CD8-positive, alpha-beta memory T cell (primary cell): ENCODE data around the gene TTC28. TPM values are rescaled to one million over a fixed set of nuclear protein-coding genes. Genes with fewer than 3 reads are reported as not detected.

Source experiments
- CTCF ChIA-PET: fragments of 350-600 bp; sonication (Branson Sonifier 250); formaldehyde crosslinking; loops from one replicate; lab custom pipeline; 2021; ENCODE audit warnings: antibody characterized with exemption; lab: Charles Lee
- POLR2A ChIA-PET: fragments of 350-600 bp; sonication (Branson Sonifier 250); formaldehyde crosslinking; loops from one replicate; lab custom pipeline; 2021; ENCODE audit warnings: antibody characterized with exemption; lab: Charles Lee
- DNase-seq, 5 donors: peaks; one replicate each; pipeline versions ENCODE4 v3.0.0 to v3.0.0-alpha.2; 2020 to 2022; ENCODE audit warnings: mixed read lengths in 1 of 5
- H3K27ac ChIP-seq: one replicate; pipeline ENCODE4 v1.7.0; 2013; ENCODE audit warnings: low read depth, mild to moderate bottlenecking, low read length, moderate library complexity
- H3K27me3 ChIP-seq: 2 replicates; pipeline ENCODE4 v1.7.0; 2013; ENCODE audit warnings: low read length, mild to moderate bottlenecking; ENCODE audit not compliant: insufficient read depth, poor library complexity, severe bottlenecking
- H3K36me3 ChIP-seq: 2 replicates; pipeline ENCODE4 v1.7.0; 2013; ENCODE audit warnings: mild to moderate bottlenecking, low read length, moderate library complexity; ENCODE audit not compliant: insufficient read depth
- H3K4me1 ChIP-seq: 2 replicates; pipeline ENCODE4 v1.7.0; 2013; ENCODE audit warnings: mild to moderate bottlenecking, low read length, moderate library complexity; ENCODE audit not compliant: insufficient read depth
- H3K4me3 ChIP-seq: 2 replicates; pipeline ENCODE4 v1.7.0; 2013; ENCODE audit warnings: mild to moderate bottlenecking, low read length
- H3K9me3 ChIP-seq: 2 replicates; pipeline ENCODE4 v1.7.0; 2013; ENCODE audit warnings: mild to moderate bottlenecking, low read length
- H3K27ac Mint-ChIP-seq, 8 donors: one replicate each; pipeline ENCODE4 v1.8.0; 2020 to 2021; ENCODE audit warnings: mixed read lengths in 8 of 8, mild to moderate bottlenecking in 6 of 8, inconsistent platforms in 3 of 8, moderate library complexity in 3 of 8
- H3K27me3 Mint-ChIP-seq, 2 donors: one replicate each; pipeline ENCODE4 v1.8.0; 2020 to 2021; ENCODE audit warnings: mixed read lengths in 2 of 2, mild to moderate bottlenecking in 1 of 2, moderate library complexity in 1 of 2
- H3K36me3 Mint-ChIP-seq, 3 donors: one replicate each; pipeline ENCODE4 v1.8.0; 2020 to 2021; ENCODE audit warnings: mixed read lengths in 3 of 3, inconsistent platforms in 1 of 3, mild to moderate bottlenecking in 1 of 3
- H3K4me1 Mint-ChIP-seq, 3 donors: one replicate each; pipeline ENCODE4 v1.8.0; 2020 to 2021; ENCODE audit warnings: mixed read lengths in 3 of 3, inconsistent platforms in 1 of 3, mild to moderate bottlenecking in 1 of 3
- H3K4me3 Mint-ChIP-seq, 7 donors: one replicate each; pipeline ENCODE4 v1.8.0; 2020 to 2021; ENCODE audit warnings: mixed read lengths in 7 of 7, mild to moderate bottlenecking in 6 of 7, moderate library complexity in 4 of 7, inconsistent platforms in 2 of 7
- H3K9me3 Mint-ChIP-seq, 5 donors: one replicate each; pipeline ENCODE4 v1.8.0; 2020 to 2022; ENCODE audit warnings: mixed read lengths in 5 of 5, mild to moderate bottlenecking in 3 of 5, moderate library complexity in 2 of 5, inconsistent platforms in 1 of 5
- polyA plus RNA-seq: library from polyadenylated mRNA; unstranded; fragments of 300-500 nt; fragmentation: Illumina TruSeq; gene quantifications from one replicate; pipeline ENCODE4 v1.2.3, GENCODE V29; 2021
- total RNA-seq, 2 experiments: library from RNA; stranded (reverse); gene quantifications; one replicate each; pipeline ENCODE4 v1.2.3, GENCODE V29; 2021

The TTC28 gene
- total and polyA plus RNA-seq, 3 experiments from 2014 or later = 0.24 to 0.60 (median 0.51) TPM

- Mint-ChIP-seq H3K9me3 (no peaks in the 10 kb centered on the region), H3K27me3 (peaks cover 0 to 18% of the 10 kb centered on the region in 2 donors), H3K4me3 (no peak overlapping the region), H3K4me1 (no peaks in the 10 kb centered on the region), H3K36me3 (no peaks in the 10 kb centered on the region), H3K27ac (no peak overlapping the region)
- no peaks in the 10 kb centered on the region for H3K4me1 ChIP-seq
- CTCF ChIA-PET = no interaction called here
- H3K36me3 ChIP-seq = no peaks in the 10 kb centered on the region
- H3K27ac ChIP-seq = no peak overlapping the region
- POLR2A ChIA-PET = no interaction called here
- no peak overlapping the region for H3K4me3 ChIP-seq
- DNase-seq = no peak
- no peaks in the 10 kb centered on the region for H3K27me3 ChIP-seq
- H3K9me3 ChIP-seq = no peaks in the 10 kb centered on the region
Observed at GRCh38 chr22:28247667-28248363, 431.8 kb downstream of the TTC28 start.

GRCh38 chr22:28247136-28247535 lies 432.5 kb downstream of the TTC28 start:
- Mint-ChIP-seq H3K36me3 (no peaks in the 10 kb centered on the region), H3K9me3 (no peaks in the 10 kb centered on the region), H3K27ac (no peak overlapping the region), H3K4me1 (no peaks in the 10 kb centered on the region), H3K4me3 (no peak overlapping the region), H3K27me3 (peaks cover 0 to 18% of the 10 kb centered on the region in 2 donors)
- Histone ChIP-seq H3K27me3 (no peaks in the 10 kb centered on the region), H3K4me1 (no peaks in the 10 kb centered on the region), H3K27ac (no peak overlapping the region), H3K9me3 (no peaks in the 10 kb centered on the region), H3K4me3 (no peak overlapping the region), H3K36me3 (no peaks in the 10 kb centered on the region)
- no peak for DNase-seq
- ChIA-PET POLR2A (no interaction called here), CTCF (no interaction called here)

- Histone ChIP-seq H3K36me3 (no peaks in the 10 kb centered on the region), H3K27me3 (no peaks in the 10 kb centered on the region), H3K4me1 (no peaks in the 10 kb centered on the region), H3K9me3 (no peaks in the 10 kb centered on the region), H3K27ac (no peak overlapping the region), H3K4me3 (no peak overlapping the region)
- H3K36me3 Mint-ChIP-seq = no peaks in the 10 kb centered on the region
- H3K9me3 Mint-ChIP-seq = no peaks in the 10 kb centered on the region
- no peaks in the 10 kb centered on the region for H3K4me1 Mint-ChIP-seq
- ChIA-PET POLR2A (no interaction called here), CTCF (no interaction called here)
- H3K27me3 Mint-ChIP-seq = peaks cover 0 to 18% of the 10 kb centered on the region in 2 donors
- H3K4me3 Mint-ChIP-seq = no peak overlapping the region
- no peak for DNase-seq
- H3K27ac Mint-ChIP-seq = no peak overlapping the region
Observed at GRCh38 chr22:28246397-28246796, 433.2 kb downstream of the TTC28 start.

- no peaks in the 10 kb centered on the region for H3K4me1 Mint-ChIP-seq
Observed at GRCh38 chr22:28245579-28246224, 433.9 kb downstream of the TTC28 start.

GRCh38 chr22:28244757-28245156 lies 434.9 kb downstream of the TTC28 start:
- Histone ChIP-seq H3K4me3 (no peak overlapping the region), H3K36me3 (no peaks in the 10 kb centered on the region), H3K4me1 (no peaks in the 10 kb centered on the region), H3K27ac (no peak overlapping the region), H3K9me3 (no peaks in the 10 kb centered on the region), H3K27me3 (no peaks in the 10 kb centered on the region)
- Mint-ChIP-seq H3K9me3 (no peaks in the 10 kb centered on the region), H3K4me1 (no peaks in the 10 kb centered on the region), H3K27ac (no peak overlapping the region), H3K4me3 (no peak overlapping the region), H3K27me3 (peaks cover 0 to 25% of the 10 kb centered on the region in 2 donors), H3K36me3 (no peaks in the 10 kb centered on the region)
- POLR2A ChIA-PET = no interaction called here
- DNase-seq = no peak
- CTCF ChIA-PET = no interaction called here

More at GRCh38 chr22:28245579-28246224, 433.9 kb downstream of the TTC28 start:
- no peak overlapping the region for H3K4me3 ChIP-seq
- Mint-ChIP-seq H3K9me3 (no peaks in the 10 kb centered on the region), H3K27me3 (peaks cover 0 to 23% of the 10 kb centered on the region in 2 donors), H3K36me3 (no peaks in the 10 kb centered on the region), H3K4me3 (no peak overlapping the region), H3K27ac (no peak overlapping the region)
- H3K4me1 ChIP-seq = no peaks in the 10 kb centered on the region
- no peaks in the 10 kb centered on the region for H3K27me3 ChIP-seq
- CTCF ChIA-PET = no interaction called here
- no peak overlapping the region for H3K27ac ChIP-seq
- DNase-seq = no peak
- POLR2A ChIA-PET = no interaction called here
- no peaks in the 10 kb centered on the region for H3K36me3 ChIP-seq
- no peaks in the 10 kb centered on the region for H3K9me3 ChIP-seq

- no peaks in the 10 kb centered on the region for H3K36me3 ChIP-seq
- no peak for DNase-seq
- Mint-ChIP-seq H3K4me1 (no peaks in the 10 kb centered on the region), H3K27me3 (peaks cover 2 to 34% of the 10 kb centered on the region in 2 donors), H3K27ac (no peak overlapping the region), H3K36me3 (no peaks in the 10 kb centered on the region), H3K9me3 (no peaks in the 10 kb centered on the region), H3K4me3 (no peak overlapping the region)
- no peaks in the 10 kb centered on the region for H3K4me1 ChIP-seq
- POLR2A ChIA-PET = no interaction called here
- H3K27ac ChIP-seq = no peak overlapping the region
- H3K27me3 ChIP-seq = no peaks in the 10 kb centered on the region
- H3K9me3 ChIP-seq = no peaks in the 10 kb centered on the region
- no peak overlapping the region for H3K4me3 ChIP-seq
- CTCF ChIA-PET = no interaction called here
Observed at GRCh38 chr22:28243539-28243938, 436.1 kb downstream of the TTC28 start.

GRCh38 chr22:28241656-28242290 lies 437.9 kb downstream of the TTC28 start:
- CTCF ChIA-PET = no interaction called here
- DNase-seq = no peak
- Mint-ChIP-seq H3K4me1 (no peaks in the 10 kb centered on the region), H3K27me3 (peaks cover 2 to 32% of the 10 kb centered on the region in 2 donors), H3K9me3 (no peaks in the 10 kb centered on the region), H3K27ac (no peak overlapping the region), H3K4me3 (no peak overlapping the region), H3K36me3 (no peaks in the 10 kb centered on the region)
- Histone ChIP-seq H3K9me3 (no peaks in the 10 kb centered on the region), H3K27ac (no peak overlapping the region), H3K27me3 (no peaks in the 10 kb centered on the region), H3K36me3 (no peaks in the 10 kb centered on the region), H3K4me3 (no peak overlapping the region), H3K4me1 (no peaks in the 10 kb centered on the region)
- POLR2A ChIA-PET = no interaction called here

- H3K4me1 Mint-ChIP-seq = no peaks in the 10 kb centered on the region
- no peaks in the 10 kb centered on the region for H3K36me3 ChIP-seq
- ChIA-PET POLR2A (no interaction called here), CTCF (no interaction called here)
- peaks cover 2 to 26% of the 10 kb centered on the region in 2 donors for H3K27me3 Mint-ChIP-seq
- no peak overlapping the region for H3K4me3 ChIP-seq
- H3K4me3 Mint-ChIP-seq = no peak overlapping the region
- no peaks in the 10 kb centered on the region for H3K4me1 ChIP-seq
- no peak for DNase-seq
- no peaks in the 10 kb centered on the region for H3K9me3 Mint-ChIP-seq
- H3K27ac Mint-ChIP-seq = no peak overlapping the region
- H3K27me3 ChIP-seq = no peaks in the 10 kb centered on the region
- no peaks in the 10 kb centered on the region for H3K9me3 ChIP-seq
- H3K36me3 Mint-ChIP-seq = no peaks in the 10 kb centered on the region
- no peak overlapping the region for H3K27ac ChIP-seq
Observed at GRCh38 chr22:28239941-28240340, 439.7 kb downstream of the TTC28 start.
